ENCODE data around the gene PDE11A.

Gene PDE11A

DNA sequence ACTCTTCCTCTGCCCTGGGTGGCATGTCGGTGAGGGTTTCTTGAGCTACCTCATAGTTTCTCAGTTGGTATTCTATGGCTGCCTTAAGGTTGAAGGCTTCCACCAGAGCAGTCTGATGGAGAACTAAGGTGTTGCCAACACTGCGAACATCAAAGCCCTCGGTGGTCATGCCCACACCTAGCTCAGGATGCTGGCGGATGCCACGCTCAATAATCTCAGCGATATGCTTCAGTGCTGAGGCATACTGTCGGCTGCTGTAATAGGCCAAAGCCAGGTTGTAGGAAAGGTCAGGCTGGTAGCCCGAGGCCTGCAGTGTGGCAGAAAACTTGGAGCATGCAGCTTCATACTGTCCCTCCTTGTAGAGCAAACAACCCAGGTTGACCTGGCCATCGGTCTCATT, 454.7 kb downstream of the PDE11A start:
- Histone ChIP-seq H2AFZ (ENCODE audit: low read length, unreplicated experiment) (peak overlapping the region; percentile 100), H3K79me2 (ENCODE audit: control insufficient read depth, insufficient read depth, low read length, unreplicated experiment) (no peaks in the 10 kb centered on the region), H3K27ac (ENCODE audit: low read depth, low read length) (peak overlapping the region; percentile 99; the same call in 1 of the 2 replicates), H3K4me3 (ENCODE audit: low read depth, low read length) (peak overlapping the region; percentile 100), H3K36me3 (ENCODE audit: insufficient read depth, low read length) (no peaks in the 10 kb centered on the region), H3K4me1 (ENCODE audit: control insufficient read depth, insufficient read depth, low read length, unreplicated experiment) (peaks cover 4% of the 10 kb centered on the region), H3K27me3 (ENCODE audit: insufficient read depth, low read length) (no peaks in the 10 kb centered on the region)

DNA sequence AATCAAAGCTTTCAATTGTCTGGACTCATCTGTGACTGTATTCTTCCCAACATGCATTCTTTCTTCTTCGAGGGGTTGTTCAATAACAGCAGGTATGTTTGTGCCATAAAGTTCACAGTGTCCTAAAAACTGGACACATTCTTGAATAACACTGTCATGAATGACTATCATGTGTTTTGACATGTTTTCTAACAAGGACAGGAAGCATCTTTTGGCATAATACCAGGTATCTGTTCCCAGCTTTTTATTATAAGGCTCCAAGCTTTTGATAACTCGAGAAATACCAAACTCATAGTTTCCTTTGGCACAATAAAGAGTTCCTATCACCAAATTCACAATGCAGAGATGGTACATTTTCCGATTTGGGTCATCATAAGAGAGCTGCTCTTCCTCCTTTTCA, 455.8 kb downstream of the PDE11A start:
- Histone ChIP-seq H3K27me3 (ENCODE audit: insufficient read depth, low read length) (no peaks in the 10 kb centered on the region), H3K4me1 (ENCODE audit: control insufficient read depth, insufficient read depth, low read length, unreplicated experiment) (peaks cover 4% of the 10 kb centered on the region), H3K27ac (ENCODE audit: low read depth, low read length) (no peak overlapping the region), H3K79me2 (ENCODE audit: control insufficient read depth, insufficient read depth, low read length, unreplicated experiment) (no peaks in the 10 kb centered on the region), H3K36me3 (ENCODE audit: insufficient read depth, low read length) (no peaks in the 10 kb centered on the region), H3K4me3 (ENCODE audit: low read depth, low read length) (no peak overlapping the region), H2AFZ (ENCODE audit: low read length, unreplicated experiment) (no peak overlapping the region)

DNA sequence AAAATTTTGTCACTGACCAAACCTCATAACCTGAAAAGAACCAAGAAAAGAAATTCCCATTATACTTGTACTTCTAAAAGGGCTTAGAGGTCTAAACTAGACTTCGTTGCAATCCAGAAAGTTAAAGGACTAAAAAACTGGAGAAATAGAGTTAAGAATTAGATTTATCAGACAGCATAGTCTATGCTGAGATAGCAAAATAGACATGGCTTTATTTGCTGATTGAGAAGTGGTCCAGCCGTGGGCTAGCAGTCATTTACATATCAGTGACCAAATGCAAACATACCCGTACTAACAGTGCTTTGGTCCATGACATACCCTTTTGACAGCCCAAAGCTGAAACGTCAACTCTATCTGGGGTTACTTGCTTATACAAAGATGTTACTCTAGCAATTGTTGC, 456.5 kb downstream of the PDE11A start:
- no peaks in the 10 kb centered on the region for H3K27me3 ChIP-seq (ENCODE audit: insufficient read depth, low read length)
- no peaks in the 10 kb centered on the region for H3K79me2 ChIP-seq (ENCODE audit: control insufficient read depth, insufficient read depth, low read length, unreplicated experiment)
- H2AFZ ChIP-seq (ENCODE audit: low read length, unreplicated experiment) = no peak overlapping the region
- no peak overlapping the region for H3K4me3 ChIP-seq (ENCODE audit: low read depth, low read length)
- H3K27ac ChIP-seq (ENCODE audit: low read depth, low read length) = no peak overlapping the region
- peaks cover 4% of the 10 kb centered on the region for H3K4me1 ChIP-seq (ENCODE audit: control insufficient read depth, insufficient read depth, low read length, unreplicated experiment)
- H3K36me3 ChIP-seq (ENCODE audit: insufficient read depth, low read length) = no peaks in the 10 kb centered on the region

DNA sequence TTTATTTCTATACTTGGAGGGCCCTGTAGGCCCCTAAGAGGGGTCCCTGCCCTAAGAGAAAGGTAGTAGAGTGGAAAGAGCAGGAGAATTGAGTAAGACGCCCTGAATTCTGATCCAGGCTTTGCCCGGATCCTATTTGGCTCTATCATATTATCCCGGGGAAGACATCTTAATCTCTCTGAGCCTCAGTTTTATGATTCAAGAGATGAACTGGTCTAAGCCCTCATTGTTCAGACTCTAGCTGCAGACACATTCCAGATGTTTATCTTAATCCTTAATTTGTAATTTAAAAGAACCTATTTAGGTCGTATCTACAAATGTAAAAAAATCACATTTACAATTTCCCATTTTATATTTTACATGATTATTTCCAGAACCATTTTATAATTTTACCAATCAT, 459.9 kb downstream of the PDE11A start:
- Histone ChIP-seq H3K4me3 (ENCODE audit: low read depth, low read length) (no peak overlapping the region), H3K27ac (ENCODE audit: low read depth, low read length) (no peak overlapping the region)

DNA sequence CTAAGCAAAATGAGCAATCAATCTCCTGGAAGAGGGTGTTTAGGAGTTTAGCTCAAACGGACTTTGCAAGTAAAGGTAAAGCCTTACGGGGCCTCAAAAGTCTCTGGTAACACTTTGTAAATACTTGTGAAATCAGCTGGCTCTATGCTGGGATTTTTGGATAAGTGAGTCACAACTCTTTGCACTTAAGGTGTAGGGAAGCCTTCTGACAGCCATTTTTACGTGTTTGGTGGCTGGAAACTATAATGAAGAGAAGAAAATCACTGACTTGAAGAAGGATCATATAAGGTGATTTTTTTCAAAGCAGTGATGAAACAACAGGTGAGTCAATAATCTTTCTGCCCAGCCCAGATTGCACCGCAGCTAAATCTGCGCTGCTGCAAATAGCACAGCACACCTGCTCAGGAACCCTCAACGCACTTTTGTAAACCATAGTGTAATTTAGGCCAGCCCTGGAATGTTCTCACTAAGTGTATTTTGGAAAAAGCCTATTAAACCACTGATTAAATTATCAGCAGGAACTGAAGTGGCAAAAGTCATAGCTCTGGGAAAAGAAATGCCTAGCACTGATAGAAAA, 461.2 kb downstream of the PDE11A start:
- H3K79me2 ChIP-seq (ENCODE audit: control insufficient read depth, insufficient read depth, low read length, unreplicated experiment) = no peaks in the 10 kb centered on the region
- H3K36me3 ChIP-seq (ENCODE audit: insufficient read depth, low read length) = no peaks in the 10 kb centered on the region
- no peak overlapping the region for H2AFZ ChIP-seq (ENCODE audit: low read length, unreplicated experiment)
- H3K27ac ChIP-seq (ENCODE audit: low read depth, low read length) = no peak overlapping the region
- no peaks in the 10 kb centered on the region for H3K27me3 ChIP-seq (ENCODE audit: insufficient read depth, low read length)
- no peaks in the 10 kb centered on the region for H3K4me1 ChIP-seq (ENCODE audit: control insufficient read depth, insufficient read depth, low read length, unreplicated experiment)
- H3K4me3 ChIP-seq (ENCODE audit: low read depth, low read length) = no peak overlapping the region

More for the DNA sequence above, 459.9 kb downstream of the PDE11A start:
- H2AFZ ChIP-seq (ENCODE audit: low read length, unreplicated experiment) = no peak overlapping the region
- H3K36me3 ChIP-seq (ENCODE audit: insufficient read depth, low read length) = no peaks in the 10 kb centered on the region
- no peaks in the 10 kb centered on the region for H3K4me1 ChIP-seq (ENCODE audit: control insufficient read depth, insufficient read depth, low read length, unreplicated experiment)
- no peaks in the 10 kb centered on the region for H3K27me3 ChIP-seq (ENCODE audit: insufficient read depth, low read length)
- H3K79me2 ChIP-seq (ENCODE audit: control insufficient read depth, insufficient read depth, low read length, unreplicated experiment) = no peaks in the 10 kb centered on the region

DNA sequence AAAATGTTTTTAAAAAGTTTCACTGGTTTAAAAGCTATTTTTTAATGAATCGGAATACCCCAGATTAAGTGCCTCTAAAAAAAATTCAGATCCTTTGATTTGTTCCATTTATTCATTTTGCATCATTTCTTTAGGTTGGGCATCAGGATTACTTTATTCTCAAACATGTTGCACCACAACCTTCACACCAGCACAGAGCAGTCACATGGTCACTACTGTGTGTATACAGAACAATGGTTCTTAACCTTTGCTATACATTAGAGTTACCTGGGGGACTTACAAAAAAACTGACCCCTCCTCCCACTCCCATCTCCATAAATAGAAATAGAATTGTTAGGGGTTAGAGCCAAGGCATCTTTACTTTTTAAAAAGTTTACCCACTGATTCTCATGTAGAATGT, 461.8 kb downstream of the PDE11A start:
- Histone ChIP-seq H3K27me3 (ENCODE audit: insufficient read depth, low read length) (no peaks in the 10 kb centered on the region), H3K4me1 (ENCODE audit: control insufficient read depth, insufficient read depth, low read length, unreplicated experiment) (no peaks in the 10 kb centered on the region), H3K4me3 (ENCODE audit: low read depth, low read length) (no peak overlapping the region), H3K79me2 (ENCODE audit: control insufficient read depth, insufficient read depth, low read length, unreplicated experiment) (no peaks in the 10 kb centered on the region), H2AFZ (ENCODE audit: low read length, unreplicated experiment) (no peak overlapping the region), H3K36me3 (ENCODE audit: insufficient read depth, low read length) (no peaks in the 10 kb centered on the region), H3K27ac (ENCODE audit: low read depth, low read length) (no peak overlapping the region)

DNA sequence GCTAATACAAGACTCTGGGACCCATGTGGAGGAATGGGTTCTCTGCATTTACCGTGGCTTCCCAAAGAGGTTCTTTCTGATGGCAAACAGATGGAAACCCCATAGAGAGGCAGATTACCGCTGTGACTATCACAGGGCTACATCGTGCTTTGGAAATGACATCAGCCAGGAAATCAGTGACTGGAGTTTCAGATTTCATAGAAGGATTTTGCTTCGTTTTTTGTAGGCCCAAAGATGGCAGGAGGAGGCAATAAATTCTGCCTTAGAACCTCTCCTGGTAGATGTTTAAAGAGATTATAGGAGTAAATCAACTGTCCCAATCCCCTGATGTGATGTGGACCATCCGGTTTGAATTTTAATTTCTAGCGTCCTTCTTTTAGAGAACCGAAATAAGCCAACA, 465.9 kb downstream of the PDE11A start:
- Histone ChIP-seq H3K4me3 (ENCODE audit: low read depth, low read length) (peak overlapping the region; percentile 66), H3K27ac (ENCODE audit: low read depth, low read length) (no peak overlapping the region), H2AFZ (ENCODE audit: low read length, unreplicated experiment) (peak overlapping the region; percentile 95), H3K79me2 (ENCODE audit: control insufficient read depth, insufficient read depth, low read length, unreplicated experiment) (no peaks in the 10 kb centered on the region), H3K4me1 (ENCODE audit: control insufficient read depth, insufficient read depth, low read length, unreplicated experiment) (peaks cover 7% of the 10 kb centered on the region), H3K27me3 (ENCODE audit: insufficient read depth, low read length) (no peaks in the 10 kb centered on the region), H3K36me3 (ENCODE audit: insufficient read depth, low read length) (no peaks in the 10 kb centered on the region)

DNA sequence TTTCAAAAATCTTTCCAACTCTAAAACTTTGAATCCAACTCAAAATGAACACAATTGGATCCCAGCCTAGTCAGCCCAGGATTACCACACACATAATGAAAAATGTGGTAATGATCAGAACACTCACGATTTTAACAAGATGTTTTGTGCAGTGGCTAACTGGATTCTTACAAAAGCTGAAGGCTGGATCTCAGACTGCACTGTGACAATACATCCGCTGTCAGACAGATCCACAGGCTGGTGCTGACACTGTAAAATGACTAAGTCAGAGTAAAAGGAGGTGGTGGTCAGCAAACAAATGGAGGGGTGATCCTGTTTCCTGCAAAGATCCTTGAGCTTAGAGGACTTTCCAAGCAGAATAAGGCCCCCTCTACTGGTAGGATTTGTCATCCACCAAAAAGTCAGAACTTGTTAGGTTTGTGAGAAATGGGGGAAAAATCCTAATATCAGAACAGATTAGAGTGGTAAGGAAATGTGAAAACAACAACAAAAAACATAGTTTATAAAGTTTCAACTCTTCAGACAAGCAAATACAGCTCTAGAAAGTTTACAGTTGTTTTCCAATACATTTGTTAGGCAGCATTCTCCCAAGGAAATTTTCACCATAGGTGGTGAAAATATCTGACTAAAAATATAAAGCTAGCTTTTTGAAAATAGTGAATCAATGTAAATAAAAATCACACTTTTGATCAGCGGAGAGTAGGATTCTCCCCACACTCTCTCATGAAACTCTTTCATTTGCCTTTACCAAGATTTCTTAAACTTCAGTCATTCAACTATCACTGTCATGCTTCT, 468.1 kb downstream of the PDE11A start:
- Histone ChIP-seq H3K36me3 (ENCODE audit: insufficient read depth, low read length) (no peaks in the 10 kb centered on the region), H3K27me3 (ENCODE audit: insufficient read depth, low read length) (peaks cover 6% of the 10 kb centered on the region; the same call in 1 of the 2 replicates), H3K4me3 (ENCODE audit: low read depth, low read length) (0 out of 2 replicates have a peak overlapping the region, but pooled peaks have one; percentile 13), H3K27ac (ENCODE audit: low read depth, low read length) (no peak overlapping the region), H3K4me1 (ENCODE audit: control insufficient read depth, insufficient read depth, low read length, unreplicated experiment) (peaks cover 7% of the 10 kb centered on the region), H2AFZ (ENCODE audit: low read length, unreplicated experiment) (peak overlapping the region; percentile 69), H3K79me2 (ENCODE audit: control insufficient read depth, insufficient read depth, low read length, unreplicated experiment) (no peaks in the 10 kb centered on the region)

DNA sequence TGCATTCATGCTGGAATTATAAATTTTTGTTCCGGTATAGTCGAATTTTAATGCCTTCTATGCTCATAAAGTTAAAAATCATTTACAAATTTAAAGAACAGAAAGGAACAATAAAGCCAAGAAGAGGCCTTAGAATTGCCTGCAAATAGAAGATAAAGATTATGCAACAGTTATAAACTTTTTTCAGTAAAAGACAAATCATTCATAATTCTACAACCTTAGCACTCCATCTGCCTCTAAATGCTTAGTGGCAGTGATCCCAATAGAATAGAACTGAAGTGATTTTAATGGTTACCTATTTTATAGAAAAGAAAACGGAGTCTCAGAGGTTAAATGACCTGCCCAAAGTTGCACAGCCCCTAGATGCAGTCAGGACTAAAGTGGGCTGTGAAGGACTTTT, 468.8 kb downstream of the PDE11A start:
- Histone ChIP-seq H3K4me3 (ENCODE audit: low read depth, low read length) (0 out of 2 replicates have a peak overlapping the region, but pooled peaks have one; percentile 13), H3K27me3 (ENCODE audit: insufficient read depth, low read length) (peaks cover 13% of the 10 kb centered on the region), H3K4me1 (ENCODE audit: control insufficient read depth, insufficient read depth, low read length, unreplicated experiment) (peaks cover 7% of the 10 kb centered on the region), H3K36me3 (ENCODE audit: insufficient read depth, low read length) (no peaks in the 10 kb centered on the region), H3K79me2 (ENCODE audit: control insufficient read depth, insufficient read depth, low read length, unreplicated experiment) (no peaks in the 10 kb centered on the region), H3K27ac (ENCODE audit: low read depth, low read length) (no peak overlapping the region), H2AFZ (ENCODE audit: low read length, unreplicated experiment) (peak overlapping the region; percentile 28)

DNA sequence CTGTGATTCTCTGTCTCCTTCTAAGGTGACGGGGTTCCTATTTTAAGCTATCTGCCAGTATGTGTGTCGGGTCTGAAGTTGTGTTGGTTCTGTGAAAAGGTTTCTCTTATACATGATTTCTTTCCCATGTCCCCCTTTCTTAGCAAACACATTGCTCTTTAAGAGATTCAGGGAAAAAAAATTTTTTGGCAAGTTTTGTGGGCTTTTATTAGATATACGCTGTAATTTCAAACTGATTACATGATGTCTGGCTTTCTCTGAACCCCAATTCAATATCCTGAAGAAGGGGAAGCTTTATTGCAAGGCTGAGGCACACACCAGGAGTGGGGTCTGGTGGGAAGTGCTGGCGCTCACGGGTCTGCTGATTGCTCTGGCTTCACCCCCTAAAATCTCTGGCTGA, 469.4 kb downstream of the PDE11A start:
- Histone ChIP-seq H3K27ac (ENCODE audit: low read depth, low read length) (no peak overlapping the region), H3K27me3 (ENCODE audit: insufficient read depth, low read length) (peaks cover 15% of the 10 kb centered on the region), H3K36me3 (ENCODE audit: insufficient read depth, low read length) (no peaks in the 10 kb centered on the region), H3K4me3 (ENCODE audit: low read depth, low read length) (no peak overlapping the region), H3K4me1 (ENCODE audit: control insufficient read depth, insufficient read depth, low read length, unreplicated experiment) (peaks cover 7% of the 10 kb centered on the region), H3K79me2 (ENCODE audit: control insufficient read depth, insufficient read depth, low read length, unreplicated experiment) (no peaks in the 10 kb centered on the region), H2AFZ (ENCODE audit: low read length, unreplicated experiment) (no peak overlapping the region)

DNA sequence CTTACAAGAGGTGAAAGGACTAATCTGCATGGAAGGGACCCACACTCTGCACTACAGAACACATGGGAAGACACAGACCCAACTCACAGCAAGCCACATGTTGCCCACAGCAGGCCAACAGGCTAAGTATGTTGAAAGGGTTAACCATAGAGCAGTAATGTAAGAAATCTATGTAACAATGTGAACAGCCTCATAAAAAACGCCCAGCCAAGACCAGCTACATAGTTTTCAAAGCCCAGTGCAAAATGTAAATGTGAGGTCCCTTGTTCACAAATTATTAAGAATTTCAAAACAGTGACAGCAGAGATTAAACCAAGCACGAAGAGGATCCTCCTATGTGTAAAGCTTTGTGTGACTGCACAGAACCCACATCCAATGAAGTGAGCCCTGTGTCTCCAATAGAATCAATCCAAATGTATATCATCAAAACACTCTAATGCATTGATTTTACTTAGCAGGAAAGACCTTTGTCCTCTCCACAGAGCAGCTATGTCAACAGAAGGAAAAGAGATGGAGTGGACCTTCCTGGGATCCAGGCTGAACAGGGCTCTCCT, 469.9 kb downstream of the PDE11A start:
- Histone ChIP-seq H3K4me1 (ENCODE audit: control insufficient read depth, insufficient read depth, low read length, unreplicated experiment) (peaks cover 7% of the 10 kb centered on the region), H3K4me3 (ENCODE audit: low read depth, low read length) (no peak overlapping the region), H3K27ac (ENCODE audit: low read depth, low read length) (no peak overlapping the region), H3K27me3 (ENCODE audit: insufficient read depth, low read length) (peaks cover 15% of the 10 kb centered on the region), H2AFZ (ENCODE audit: low read length, unreplicated experiment) (no peak overlapping the region), H3K79me2 (ENCODE audit: control insufficient read depth, insufficient read depth, low read length, unreplicated experiment) (no peaks in the 10 kb centered on the region), H3K36me3 (ENCODE audit: insufficient read depth, low read length) (no peaks in the 10 kb centered on the region)

Data from ACC112 (cell line).